Heart right ventricle (tissue), 16 donors: Measurements from ENCODE around the gene EN2. TPM values are rescaled to one million over a fixed set of nuclear protein-coding genes. Genes with fewer than 3 reads are reported as not detected.

Source experiments
- ATAC-seq, 8 donors: fragments of 200-7000 bp; cut with Tn5 transposase; one replicate each; pipeline ENCODE4 v1.9.1; 2020; ENCODE audit warnings: mild to moderate bottlenecking in 8 of 8, moderate library complexity in 8 of 8, moderate number of reproducible peaks in 1 of 8
- DNase-seq, 2 donors: peaks; one replicate each; pipeline ENCODE4 v3.0.0-alpha.2; 2020
- H3K27ac ChIP-seq, 10 donors: fragments of 200-600 bp; sonication (generic) in 2 of 10; one replicate each; pipeline versions ENCODE4 v1.5.0 to v1.8.0; 2020 to 2022; ENCODE audit warnings: mild to moderate bottlenecking in 3 of 10
- H3K27me3 ChIP-seq, 7 donors: fragments of 200-600 bp; one replicate each; pipeline ENCODE4 v1.8.0; 2021 to 2022; ENCODE audit warnings: mild to moderate bottlenecking in 2 of 7
- H3K36me3 ChIP-seq, 9 donors: fragments of 200-600 bp; sonication (generic) in 1 of 9; one replicate each; pipeline versions ENCODE4 v1.5.0 to v1.8.0; 2020 to 2022; ENCODE audit warnings: mild to moderate bottlenecking in 2 of 9
- H3K4me1 ChIP-seq, 9 donors: fragments of 200-600 bp; sonication (generic) in 1 of 9; one replicate each; pipeline versions ENCODE4 v1.5.0 to v1.8.0; 2020 to 2022; ENCODE audit warnings: mild to moderate bottlenecking in 4 of 9
- H3K4me3 ChIP-seq, 10 donors: fragments of 200-600 bp; sonication (generic) in 2 of 10; one replicate each; pipeline versions ENCODE4 v1.5.0 to v1.8.0; 2020 to 2022; ENCODE audit warnings: mild to moderate bottlenecking in 7 of 10, moderate library complexity in 2 of 10
- H3K9me3 ChIP-seq, 11 donors: fragments of 200-600 bp in 10 of 11; sonication (generic) in 2 of 11; one replicate each; pipeline versions ENCODE4 v1.5.0 to v1.8.0; 2013 to 2022; ENCODE audit warnings: mild to moderate bottlenecking in 2 of 11, control low read depth in 1 of 11, moderate library complexity in 1 of 11
- CTCF ChIP-seq, 9 donors: fragments of 200-600 bp; sonication (generic) in 2 of 9; IDR thresholded peaks; one replicate each; pipeline versions ENCODE4 v1.5.0 to v1.8.0; 2021 to 2022; ENCODE audit warnings: antibody characterized with exemption in 9 of 9, mild to moderate bottlenecking in 5 of 9, moderate library complexity in 1 of 9
- WGBS, 2 donors: extraction: QIAGEN DNeasy Blood & Tissue Kit; methylation state at CpG; one replicate each; pipeline ENCODE4 v1.1.7; 2013; ENCODE audit warnings: inconsistent platforms in 1 of 2; 5-methylcytosine and 5-hydroxymethylcytosine counted together
- intact Hi-C, 10 donors: fragments of 100-400 bp; cut with DNase I; formaldehyde crosslinking; loops; one replicate each; pipeline versions ENCODE4 v1.11.1 to v1.14.2; 2022
- polyA plus RNA-seq, 2 donors: library from polyadenylated mRNA; stranded (reverse); fragments of 200-250 nt; gene quantifications; one replicate each; pipeline ENCODE4 v1.2.3, GENCODE V29; 2013
- total RNA-seq, 10 donors: library from RNA; stranded (reverse); fragmentation: NEBNext Ultra II Directional in 3 of 10; extraction: Animal tissue kit (Norgen Biotek cat#: 25700) in 3 of 10; gene quantifications; one replicate each; pipeline versions ENCODE4 v1.2.1 to v1.2.4, GENCODE V29; 2021 to 2023
- donor health status: Arrhythmogenic right ventricular cardiomyopathy.
- donor health status: ischemic (EF 13 %, LVEDD 7.1; RV severe dilation, severe dysfunction).
- donor health status: healthy with polysubstance abuse.
- donor health status: DM: no; HTN: yes; CAD: no.
- donor health status: DM: no; HTN: no; CAD: no.
- donor health status: ischemic (EF 25% LVEDD 6.9; RV normal size, moderate dysfunction).
- donor health status: ischemic (EF 25% LVEDD 5.7; RV mildly dilated, moderate dysfunction).
- donor health status: healthy.
- donor health status: DM: yes; HTN: yes; CAD: no.
- donor health status: Ischemic cardiomyopathy.
- donor health status: ischemic (EF 35%, LVEDD 5.7; RV mildly dilated, moderate dysfunction).
- donor health status: nonischemic (EF 11% LVEDD 7.7; RV severe dilation, severe dysfunction).
- donor health status: DM: yes; HTN: yes; CAD: no.
- donor health status: PGD.
- donor health status: ischemic (EF 29% LVEDD 5.4; RV normal size, mild dysfunction).
- donor health status: nonischemic (EF 23%, LVEDD 6.1; RV moderate dilation, normal function).

The EN2 gene
- total and polyA plus RNA-seq, 12 donors = 0.01 to 0.08 (median 0.07) TPM; not detected in 8

GRCh38 chr7:155510975-155511701 lies 53.2 kb downstream of the EN2 start:
- intact Hi-C loops = loop anchor here in 1 of 10 donors (10.0 kb wide), 1 partner anchor 126 kb away; no protein-coding TSS in a partner anchor
- H3K27ac ChIP-seq = no peak overlapping the region
- H3K4me3 ChIP-seq = no peak overlapping the region
- H3K9me3 ChIP-seq = no peaks in the 10 kb centered on the region
- 5 to 6% methylated on average over 6 of the region's 6 CpGs for WGBS, 2 donors
- DNase-seq (no peak), ATAC-seq (no peak)
- H3K4me1 ChIP-seq = peaks cover 0 to 22% (median 8%) of the 10 kb centered on the region in 9 donors
- peaks cover 28 to 100% (median 98%) of the 10 kb centered on the region in 7 donors for H3K27me3 ChIP-seq
- TF ChIP-seq CTCF (IDR thresholded peaks at IDR 0.05) = no peak
- no peaks in the 10 kb centered on the region for H3K36me3 ChIP-seq

GRCh38 chr7:155511702-155511996 lies 53.7 kb downstream of the EN2 start:
- Histone ChIP-seq H3K9me3 (no peaks in the 10 kb centered on the region), H3K4me1 (peaks cover 0 to 22% (median 8%) of the 10 kb centered on the region in 9 donors), H3K4me3 (no peak overlapping the region), H3K27me3 (peaks cover 26 to 100% (median 98%) of the 10 kb centered on the region in 7 donors), H3K27ac (no peak overlapping the region), H3K36me3 (no peaks in the 10 kb centered on the region)
- intact Hi-C loops = loop anchor here in 1 of 10 donors (10.0 kb wide), 1 partner anchor 127 kb away; no protein-coding TSS in a partner anchor
- ATAC-seq (no peak), DNase-seq (no peak)
- TF ChIP-seq CTCF (IDR thresholded peaks at IDR 0.05) = no peak
- WGBS, 2 donors = 15 to 16% methylated on average over 5 of the region's 5 CpGs

- 23 to 26% methylated on average over 4 of the region's 4 CpGs for WGBS, 2 donors
- no peak overlapping the region for H3K27ac ChIP-seq
- ATAC-seq (no peak), DNase-seq (no peak)
- H3K9me3 ChIP-seq = no peaks in the 10 kb centered on the region
- H3K27me3 ChIP-seq = peaks cover 22 to 100% (median 98%) of the 10 kb centered on the region in 7 donors
- TF ChIP-seq CTCF (IDR thresholded peaks at IDR 0.05) = no peak
- intact Hi-C loops = loop anchor here in 1 of 10 donors (10.0 kb wide), 1 partner anchor 128 kb away; no protein-coding TSS in a partner anchor
- no peak overlapping the region for H3K4me3 ChIP-seq
- peaks cover 0 to 16% (median 8%) of the 10 kb centered on the region in 9 donors for H3K4me1 ChIP-seq
- H3K36me3 ChIP-seq = no peaks in the 10 kb centered on the region
These were observed 54.4 kb downstream of the EN2 start for GRCh38 chr7:155512246-155512887.

- TF ChIP-seq CTCF (IDR thresholded peaks at IDR 0.05) = no peak
- WGBS, 2 donors = 77 to 79% methylated on average over 13 of the region's 13 CpGs
These were observed 55.8 kb downstream of the EN2 start for GRCh38 chr7:155513543-155514285.

More at GRCh38 chr7:155513543-155514285, 55.8 kb downstream of the EN2 start:
- ATAC-seq = no peak
- Histone ChIP-seq H3K9me3 (no peaks in the 10 kb centered on the region), H3K4me3 (no peak overlapping the region), H3K27ac (no peak overlapping the region), H3K27me3 (peaks cover 17 to 99% (median 98%) of the 10 kb centered on the region in 7 donors), H3K4me1 (peaks cover 0 to 16% (median 8%) of the 10 kb centered on the region in 9 donors), H3K36me3 (no peaks in the 10 kb centered on the region)
- no peak for DNase-seq
- intact Hi-C loops = loop anchor here in 1 of 10 donors (10.0 kb wide), 1 partner anchor 129 kb away; no protein-coding TSS in a partner anchor
